ENCODE data around the gene NME1. TPM values are rescaled to one million over a fixed set of nuclear protein-coding genes. Genes with fewer than 3 reads are reported as not detected.

NME1 gene
- total RNA-seq, 1 donor from 2014 or later, result 40.7 TPM

DNA sequence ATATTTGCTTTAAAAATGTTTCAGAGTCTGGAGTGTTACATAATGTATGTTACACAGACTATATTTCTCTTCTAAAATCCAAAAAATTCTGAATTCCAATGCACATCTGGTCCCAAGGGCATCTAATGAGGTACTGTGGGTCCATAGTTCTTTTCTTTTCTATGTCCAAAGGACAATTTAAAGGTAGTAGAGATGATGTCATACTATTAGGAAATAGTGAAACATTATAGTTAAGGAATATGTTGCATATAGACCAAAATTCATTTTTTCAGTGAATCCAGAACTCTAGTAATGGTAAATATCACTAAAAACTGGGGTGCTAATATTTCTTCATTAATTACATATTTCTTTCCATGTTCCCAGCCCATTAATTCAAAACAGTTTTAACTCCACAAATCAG is 35.8 kb downstream of the NME1 start:
- DNase-seq, result no peak

DNA sequence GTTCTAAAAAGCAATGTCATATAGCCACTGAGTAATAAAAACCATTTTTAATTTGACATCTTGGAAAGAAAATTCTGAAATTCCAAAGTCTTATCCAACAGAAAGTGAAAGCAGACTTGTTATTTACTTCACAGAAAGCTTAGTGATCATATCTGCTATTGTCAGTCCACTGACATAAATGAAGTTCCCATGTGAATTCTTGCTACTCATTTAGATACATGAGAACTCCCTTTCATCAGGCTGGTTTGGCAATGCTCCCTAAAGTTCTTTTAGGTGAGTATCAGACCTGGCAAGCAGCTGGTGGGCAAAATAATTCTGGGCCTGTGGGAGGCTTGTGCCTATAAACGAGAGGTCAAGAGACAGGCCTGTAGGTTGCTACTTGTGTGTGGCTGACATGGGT is 36.3 kb downstream of the NME1 start:
- no peak for DNase-seq

DNA sequence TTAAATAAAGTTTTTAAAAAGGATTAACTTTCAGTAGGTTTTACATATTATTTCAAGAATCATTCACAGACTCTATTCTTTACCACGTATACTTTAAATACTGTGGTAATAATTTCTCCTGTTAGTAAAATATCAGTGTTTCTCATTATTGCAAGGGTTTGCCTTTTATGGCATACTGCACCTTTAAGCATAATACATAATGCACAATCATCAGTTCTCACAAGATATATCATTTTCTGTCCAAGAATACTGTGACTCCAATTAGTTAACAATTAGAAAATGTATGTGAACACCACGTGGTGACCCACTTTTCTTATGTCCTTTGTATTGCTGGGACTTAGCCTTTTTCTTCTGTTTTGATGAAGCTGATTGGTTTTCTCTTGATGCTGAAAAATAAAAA is 38.5 kb downstream of the NME1 start:
- no peak for DNase-seq

DNA sequence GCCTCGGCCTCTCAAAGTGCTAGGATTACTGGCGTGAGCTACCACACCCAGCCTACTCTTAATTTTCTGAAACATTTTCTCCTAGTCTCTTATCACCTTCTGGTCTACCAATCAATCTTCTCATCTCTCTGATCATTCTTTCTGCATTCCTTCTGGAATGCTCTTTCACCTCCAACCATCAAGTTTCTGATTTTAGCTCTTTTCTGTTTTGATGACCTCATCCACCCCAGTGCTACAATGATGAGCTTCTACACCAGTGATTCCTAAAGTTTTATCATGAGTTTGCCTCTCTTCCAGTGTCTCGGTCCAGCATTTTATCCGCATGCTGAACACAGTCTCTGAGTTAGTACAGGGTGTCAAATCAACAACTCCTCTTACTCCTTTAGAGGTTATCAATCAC is 44.4 kb downstream of the NME1 start:
- DNase-seq, result no peak

DNA sequence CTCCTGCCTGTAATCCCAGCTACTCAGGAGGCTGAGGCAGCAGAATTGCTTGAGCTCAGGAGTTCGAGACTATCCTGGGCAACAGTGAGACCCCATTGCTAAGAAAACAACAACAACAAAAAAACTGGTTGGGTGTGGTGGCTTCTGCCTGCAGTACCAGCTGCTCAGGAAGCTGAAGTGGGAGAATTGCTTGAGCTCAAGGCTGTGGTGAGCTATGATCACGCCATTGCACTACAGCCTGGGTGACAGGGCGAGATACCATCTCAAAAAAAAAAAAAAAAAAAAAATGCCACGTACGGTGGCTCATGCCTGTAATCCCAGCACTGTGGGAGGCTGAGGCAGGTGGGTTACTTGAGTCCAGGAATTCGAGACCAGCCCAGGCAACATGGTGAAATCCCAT is 46.9 kb downstream of the NME1 start:
- DNase-seq, result no peak

DNA sequence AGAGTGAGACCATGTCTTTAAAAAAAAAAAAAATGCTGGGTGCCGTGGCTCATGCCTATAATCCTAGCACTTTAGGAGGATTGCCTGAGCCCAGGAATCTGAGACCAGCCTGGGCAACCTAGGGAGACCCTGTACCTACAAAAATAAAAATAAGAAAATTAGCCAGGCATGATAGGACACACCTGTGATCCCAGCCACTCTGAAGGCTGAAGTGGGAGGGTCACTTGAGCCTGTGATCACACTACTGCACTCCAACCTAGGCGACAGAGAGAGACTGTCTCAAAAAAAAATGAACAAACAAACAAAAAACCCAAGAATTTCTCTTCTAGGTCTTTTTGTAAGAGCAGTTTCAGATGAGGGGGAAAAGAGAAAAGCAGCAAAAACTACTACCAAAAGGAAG is 47.5 kb downstream of the NME1 start:
- no peak for DNase-seq

DNA sequence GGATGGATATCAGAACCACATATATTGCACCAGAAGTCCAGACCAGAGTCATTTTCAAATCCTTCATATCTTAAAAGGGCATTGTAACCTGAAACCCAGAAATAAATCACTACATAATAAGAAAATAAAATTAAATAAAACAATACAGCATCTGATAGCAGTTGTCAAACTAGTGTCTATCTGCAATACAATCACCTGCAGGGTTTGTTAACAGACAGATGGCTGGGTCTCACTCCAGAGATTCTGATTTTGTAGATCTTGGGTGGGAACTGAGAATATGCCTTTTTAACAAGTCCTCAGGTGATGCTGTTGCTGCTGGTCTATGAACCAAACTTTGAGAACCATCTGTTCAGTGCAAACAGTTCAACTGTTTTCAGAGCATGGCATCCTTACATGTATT is 50.5 kb downstream of the NME1 start:
- no peak for DNase-seq

Other genes starting within 250 kb of the NME1 start
- gene SPAG9, start 32.7 kb upstream of the NME1 start, total RNA-seq, result 164 TPM
- 183 TPM for gene NME2, start 12.9 kb downstream of the NME1 start, total RNA-seq
- 41.1 TPM for gene MBTD1, start 106.5 kb downstream of the NME1 start, total RNA-seq
- gene UTP18, start 107.0 kb downstream of the NME1 start, total RNA-seq, result 38.5 TPM